Osteocyte (in vitro differentiated cells): ENCODE measurements around the gene EPAS1. TPM values are rescaled to one million over a fixed set of nuclear protein-coding genes. Genes with fewer than 3 reads are reported as not detected.

Experiments
- DNase-seq: peaks from one replicate; pipeline ENCODE4 v3.0.0; 2021; ENCODE audit warnings: mixed read lengths; ENCODE audit not compliant: unreplicated experiment; ENCODE audit errors: extremely low spot score
- H3K27ac Mint-ChIP-seq: one replicate; pipeline ENCODE4 v1.8.0; 2021; ENCODE audit warnings: mild to moderate bottlenecking, mixed read lengths; ENCODE audit not compliant: unreplicated experiment
- H3K27me3 Mint-ChIP-seq: one replicate; pipeline ENCODE4 v1.8.0; 2021; ENCODE audit warnings: mixed read lengths; ENCODE audit not compliant: unreplicated experiment
- H3K36me3 Mint-ChIP-seq: one replicate; pipeline ENCODE4 v1.8.0; 2021; ENCODE audit warnings: mixed read lengths; ENCODE audit not compliant: unreplicated experiment
- H3K4me1 Mint-ChIP-seq: one replicate; pipeline ENCODE4 v1.8.0; 2021; ENCODE audit warnings: mixed read lengths; ENCODE audit not compliant: unreplicated experiment
- H3K4me3 Mint-ChIP-seq: one replicate; pipeline ENCODE4 v1.8.0; 2021; ENCODE audit warnings: mild to moderate bottlenecking, moderate library complexity, mixed read lengths; ENCODE audit not compliant: unreplicated experiment
- H3K9me3 Mint-ChIP-seq: one replicate; pipeline ENCODE4 v1.8.0; 2021; ENCODE audit warnings: mixed read lengths; ENCODE audit not compliant: unreplicated experiment
- CTCF ChIP-seq: fragments of 200-600 bp; sonication (generic); IDR thresholded peaks from 2 replicates; pipeline ENCODE4 v1.5.0; 2021; ENCODE audit warnings: antibody characterized with exemption, mild to moderate bottlenecking, moderate library complexity
- total RNA-seq: library from RNA; stranded (reverse); gene quantifications from 2 replicates; pipeline ENCODE4 v1.2.1, GENCODE V29; 2021

EPAS1 gene
- total RNA-seq, 1 donor from 2014 or later, result 14.1 TPM

- H3K4me3 Mint-ChIP-seq, result no peak overlapping the region
- H3K27ac Mint-ChIP-seq, result no peak overlapping the region
- DNase-seq, result peak; percentile 71
Observed at GRCh38 chr2:46389417-46389916, 92.3 kb downstream of the EPAS1 start.

GRCh38 chr2:46390036-46390435 lies 92.8 kb downstream of the EPAS1 start:
- Mint-ChIP-seq H3K9me3 (no peaks in the 10 kb centered on the region), H3K27ac (no peak overlapping the region), H3K36me3 (no peaks in the 10 kb centered on the region), H3K27me3 (peaks cover 35% of the 10 kb centered on the region), H3K4me1 (no peaks in the 10 kb centered on the region), H3K4me3 (no peak overlapping the region)
- TF ChIP-seq CTCF, result no peak
- peak; percentile 36 for DNase-seq

More at GRCh38 chr2:46389417-46389916, 92.3 kb downstream of the EPAS1 start:
- Mint-ChIP-seq H3K4me1 (no peaks in the 10 kb centered on the region), H3K36me3 (no peaks in the 10 kb centered on the region), H3K9me3 (no peaks in the 10 kb centered on the region), H3K27me3 (peaks cover 29% of the 10 kb centered on the region)
- TF ChIP-seq CTCF, result no peak

DNA sequence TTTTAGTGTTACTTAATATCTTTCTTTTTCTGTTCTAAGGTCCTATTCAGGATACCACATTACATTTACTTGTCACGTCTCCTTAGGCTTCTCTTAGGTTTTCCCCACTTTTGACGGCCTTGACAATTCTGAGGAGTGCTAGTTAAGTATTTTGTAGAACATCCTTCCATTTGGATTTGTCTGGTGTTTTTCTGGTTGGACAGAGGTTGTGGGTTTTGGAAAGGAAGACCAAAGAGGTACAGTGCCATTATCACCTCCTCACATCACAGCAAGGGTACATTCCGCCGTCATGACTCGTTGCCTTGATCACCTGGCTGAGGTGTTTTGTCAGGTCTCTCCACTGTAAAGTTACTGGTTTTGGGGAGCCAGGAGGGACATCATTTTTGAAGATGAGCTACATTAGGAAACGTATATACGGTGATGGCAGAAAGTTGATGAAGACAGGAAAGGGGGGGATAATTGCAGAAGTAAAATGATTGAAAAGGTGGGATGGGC lies 93.7 kb downstream of the EPAS1 start:
- Mint-ChIP-seq H3K27ac (no peak overlapping the region), H3K36me3 (no peaks in the 10 kb centered on the region), H3K4me3 (no peak overlapping the region), H3K27me3 (peaks cover 43% of the 10 kb centered on the region), H3K4me1 (no peaks in the 10 kb centered on the region), H3K9me3 (no peaks in the 10 kb centered on the region)
- peak; percentile 27 for DNase-seq
- TF ChIP-seq CTCF, result no peak

- H3K27ac Mint-ChIP-seq, result no peak overlapping the region
- no peak for TF ChIP-seq CTCF
- no peaks in the 10 kb centered on the region for H3K36me3 Mint-ChIP-seq
- H3K9me3 Mint-ChIP-seq, result no peaks in the 10 kb centered on the region
- peaks cover 57% of the 10 kb centered on the region for H3K27me3 Mint-ChIP-seq
- no peaks in the 10 kb centered on the region for H3K4me1 Mint-ChIP-seq
- DNase-seq, result peak; percentile 80
- H3K4me3 Mint-ChIP-seq, result no peak overlapping the region
Observed at GRCh38 chr2:46392561-46393346, 95.5 kb downstream of the EPAS1 start.

GRCh38 chr2:46393347-46393820 lies 96.2 kb downstream of the EPAS1 start:
- H3K36me3 Mint-ChIP-seq, result no peaks in the 10 kb centered on the region
- no peak overlapping the region for H3K27ac Mint-ChIP-seq
- no peaks in the 10 kb centered on the region for H3K9me3 Mint-ChIP-seq
- H3K4me1 Mint-ChIP-seq, result no peaks in the 10 kb centered on the region
- H3K27me3 Mint-ChIP-seq, result peaks cover 63% of the 10 kb centered on the region
- no peak for DNase-seq
- TF ChIP-seq CTCF, result no peak
- no peak overlapping the region for H3K4me3 Mint-ChIP-seq
